GM21723 (cell line): ENCODE measurements around the gene FAM90A26.
"Not testable (repeated sequence)": the region's sequence is repeated elsewhere in the genome, so short reads cannot be mapped to it uniquely, and the experiment has no call there.

Source experiments
- ATAC-seq: cut with Tn5 transposase; IDR thresholded peaks from one replicate; pipeline ENCODE4 v1.9.1; 2021; ENCODE audit warnings: mild to moderate bottlenecking, moderate library complexity; ENCODE audit not compliant: unreplicated experiment

The FAM90A26 gene

GRCh38 chr4:9155101-9155886 is 14.9 kb upstream of the FAM90A26 start:
- ATAC-seq = not testable (repeated sequence)

- ATAC-seq = not testable (repeated sequence)
Observed at GRCh38 chr4:9158392-9158791, 11.8 kb upstream of the FAM90A26 start.

GRCh38 chr4:9160046-9160445 is 10.2 kb upstream of the FAM90A26 start:
- ATAC-seq = not testable (repeated sequence)

GRCh38 chr4:9165990-9166389 is 4.2 kb upstream of the FAM90A26 start:
- ATAC-seq = not testable (repeated sequence)

GRCh38 chr4:9210357-9210756 is 40.1 kb downstream of the FAM90A26 start, which contains the start of gene USP17L10:
USP17L10 (plus strand) TSS chr4:9210657; CDS start chr4:9210657, 0 bp downstream.
- not testable (repeated sequence) for ATAC-seq

GRCh38 chr4:9214701-9215100 is 44.5 kb downstream of the FAM90A26 start:
- not testable (repeated sequence) for ATAC-seq

GRCh38 chr4:9215105-9215504 is 44.9 kb downstream of the FAM90A26 start, which contains the start of gene USP17L11:
USP17L11 (plus strand) TSS chr4:9215405; CDS start chr4:9215405, 0 bp downstream.
- not testable (repeated sequence) for ATAC-seq

- ATAC-seq = not testable (repeated sequence)
Observed at GRCh38 chr4:9219852-9220251, 49.6 kb downstream of the FAM90A26 start, which contains the start of gene USP17L12. USP17L12 (plus strand) TSS chr4:9220152; CDS start chr4:9220152, 0 bp downstream.

- ATAC-seq = not testable (repeated sequence)
Observed at GRCh38 chr4:9224596-9224995, 54.4 kb downstream of the FAM90A26 start, which contains the start of gene USP17L13. USP17L13 (plus strand) TSS chr4:9224896; CDS start chr4:9224896, 0 bp downstream.
